Panc1 (cell line): Measurements from ENCODE around the gene ARHGDIA. TPM values are rescaled to one million over a fixed set of nuclear protein-coding genes. Genes with fewer than 3 reads are reported as not detected.

Source experiments
- ATAC-seq: fragments of 200-7000 bp; cut with Tn5 transposase; 2 replicates; pipeline ENCODE4 v1.9.1; 2020; ENCODE audit warnings: mild to moderate bottlenecking, moderate library complexity
- BruUV-seq: library from RNA; stranded (reverse); fragments of 400-500 nt; replicated peaks from 2 replicates; lab custom pipeline; 2021; lab: Mats Ljungman, UMichigan
- CTCF ChIA-PET: fragments of 300-600 bp; sonication (Branson Sonifier 250); formaldehyde crosslinking; loops from one replicate; lab custom pipeline; 2022; ENCODE audit warnings: antibody characterized with exemption; lab: Charles Lee
- POLR2A ChIA-PET: fragments of 300-600 bp; sonication (Branson Sonifier 250); formaldehyde crosslinking; loops from one replicate; lab custom pipeline; 2022; ENCODE audit warnings: antibody characterized with exemption; lab: Charles Lee
- DNase-seq: peaks from one replicate; pipeline ENCODE4 v3.0.0-alpha.2; 2010; ENCODE audit warnings: low read depth, low spot score
- H3K27ac ChIP-seq: 2 replicates; pipeline ENCODE4 v1.5.1; 2011; ENCODE audit warnings: mild to moderate bottlenecking, low read length, inconsistent platforms
- H3K27me3 ChIP-seq: fragments of 200-500 bp; sonication (Bioruptor generic); 2 replicates; pipeline ENCODE4 v1.6.0; 2014; ENCODE audit warnings: low read length, inconsistent platforms; ENCODE audit not compliant: control insufficient read depth, insufficient read depth
- H3K36me3 ChIP-seq: fragments of 200-500 bp; sonication (Bioruptor generic); 2 replicates; pipeline ENCODE4 v1.5.1; 2014; ENCODE audit warnings: inconsistent platforms, mild to moderate bottlenecking, low read length, moderate library complexity; ENCODE audit not compliant: control insufficient read depth, insufficient read depth
- H3K4me1 ChIP-seq: 2 replicates; pipeline ENCODE4 v1.5.1; 2011; ENCODE audit warnings: inconsistent platforms, mild to moderate bottlenecking, low read length, moderate library complexity; ENCODE audit not compliant: control insufficient read depth, insufficient read depth
- H3K4me3 ChIP-seq, 2 experiments: 2 replicates each; pipeline ENCODE4 v1.5.1; 2011 to 2012; ENCODE audit warnings: low read depth in 2 of 2, low read length in 2 of 2, mild to moderate bottlenecking in 2 of 2, inconsistent platforms in 1 of 2, moderate library complexity in 1 of 2
- H3K9me3 ChIP-seq: fragments of 200-500 bp; sonication (Bioruptor generic); 2 replicates; pipeline ENCODE4 v1.5.1; 2014; ENCODE audit warnings: low read depth, mild to moderate bottlenecking, inconsistent platforms, low read length, moderate library complexity; ENCODE audit not compliant: control insufficient read depth, insufficient read depth
- POLR2AphosphoS5 ChIP-seq: IDR thresholded peaks from 2 replicates; pipeline ENCODE4 v1.6.1; 2012; ENCODE audit warnings: mild to moderate bottlenecking, low read depth, low read length, moderate library complexity
- SIN3A ChIP-seq: IDR thresholded peaks from 2 replicates; pipeline ENCODE4 v1.6.1; 2012; ENCODE audit warnings: low read depth, mild to moderate bottlenecking, low read length, moderate library complexity, borderline replicate concordance; ENCODE audit not compliant: insufficient read depth
- TCF7L2 ChIP-seq: IDR thresholded peaks from 2 replicates; pipeline ENCODE4 v1.6.1; 2011; ENCODE audit warnings: mild to moderate bottlenecking, low read depth, low read length, inconsistent platforms
- in situ Hi-C: cut with HindIII; loops from 2 replicates; pipeline ENCODE4 v1.10.0; 2016; ENCODE audit warnings: low sequenced_read_pairs, low pct_unique_long_range_greater_than_20kb
- intact Hi-C: fragments of 100-400 bp; cut with micrococcal nuclease; formaldehyde crosslinking; loops from one replicate; pipeline ENCODE4 v1.10.0; 2022; ENCODE audit not compliant: unreplicated experiment
- total RNA-seq: library from RNA; stranded (reverse); gene quantifications from one replicate; pipeline ENCODE4 v1.2.1, GENCODE V29; 2021; ENCODE audit not compliant: unreplicated experiment
- TF ChIP-seq, protein P1 (sequence below), 2 experiments: IDR thresholded peaks; 2 replicates each; pipeline ENCODE4 v1.6.1; 2011 to 2012; ENCODE audit warnings: low read depth in 2 of 2, control low read depth in 1 of 2, low read length in 1 of 2, mild to moderate bottlenecking in 1 of 2, moderate library complexity in 1 of 2; ENCODE audit not compliant: insufficient read depth in 1 of 2
- TF ChIP-seq, protein P2 (sequence below): fragments of 450-650 bp; IDR thresholded peaks from 2 replicates; pipeline ENCODE4 v1.5.1; 2017; ENCODE audit warnings: mild to moderate bottlenecking

Gene ARHGDIA
- total RNA-seq, 1 experiment from 2014 or later = 420 TPM

DNA sequence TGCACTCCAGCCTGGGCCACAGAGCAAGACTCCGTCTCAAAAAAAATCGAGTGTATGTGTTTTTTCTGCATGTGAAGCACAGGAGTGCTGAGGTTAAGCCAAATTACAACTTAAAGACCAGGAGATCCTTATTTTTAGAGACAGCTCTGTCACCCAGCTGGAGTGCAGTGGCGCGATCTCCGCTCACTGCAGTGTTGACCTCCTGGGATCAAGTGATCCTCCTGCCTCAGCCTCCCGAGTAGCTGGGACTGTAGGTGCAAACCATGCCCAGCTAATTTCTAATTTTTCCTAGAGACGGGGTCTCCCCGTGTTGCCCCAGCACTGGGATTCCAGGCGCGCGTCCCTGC lies 28.8 kb downstream of the ARHGDIA start:
- TF ChIP-seq POLR2AphosphoS5 (no peak; the same call in 1 of the 2 replicates), TCF7L2 (no peak), SIN3A (no peak)
- TF ChIP-seq, protein P1, sequence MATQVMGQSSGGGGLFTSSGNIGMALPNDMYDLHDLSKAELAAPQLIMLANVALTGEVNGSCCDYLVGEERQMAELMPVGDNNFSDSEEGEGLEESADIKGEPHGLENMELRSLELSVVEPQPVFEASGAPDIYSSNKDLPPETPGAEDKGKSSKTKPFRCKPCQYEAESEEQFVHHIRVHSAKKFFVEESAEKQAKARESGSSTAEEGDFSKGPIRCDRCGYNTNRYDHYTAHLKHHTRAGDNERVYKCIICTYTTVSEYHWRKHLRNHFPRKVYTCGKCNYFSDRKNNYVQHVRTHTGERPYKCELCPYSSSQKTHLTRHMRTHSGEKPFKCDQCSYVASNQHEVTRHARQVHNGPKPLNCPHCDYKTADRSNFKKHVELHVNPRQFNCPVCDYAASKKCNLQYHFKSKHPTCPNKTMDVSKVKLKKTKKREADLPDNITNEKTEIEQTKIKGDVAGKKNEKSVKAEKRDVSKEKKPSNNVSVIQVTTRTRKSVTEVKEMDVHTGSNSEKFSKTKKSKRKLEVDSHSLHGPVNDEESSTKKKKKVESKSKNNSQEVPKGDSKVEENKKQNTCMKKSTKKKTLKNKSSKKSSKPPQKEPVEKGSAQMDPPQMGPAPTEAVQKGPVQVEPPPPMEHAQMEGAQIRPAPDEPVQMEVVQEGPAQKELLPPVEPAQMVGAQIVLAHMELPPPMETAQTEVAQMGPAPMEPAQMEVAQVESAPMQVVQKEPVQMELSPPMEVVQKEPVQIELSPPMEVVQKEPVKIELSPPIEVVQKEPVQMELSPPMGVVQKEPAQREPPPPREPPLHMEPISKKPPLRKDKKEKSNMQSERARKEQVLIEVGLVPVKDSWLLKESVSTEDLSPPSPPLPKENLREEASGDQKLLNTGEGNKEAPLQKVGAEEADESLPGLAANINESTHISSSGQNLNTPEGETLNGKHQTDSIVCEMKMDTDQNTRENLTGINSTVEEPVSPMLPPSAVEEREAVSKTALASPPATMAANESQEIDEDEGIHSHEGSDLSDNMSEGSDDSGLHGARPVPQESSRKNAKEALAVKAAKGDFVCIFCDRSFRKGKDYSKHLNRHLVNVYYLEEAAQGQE (IDR thresholded peaks at IDR 0.05; ENCODE audit: insufficient read depth in 1 of 2, low read depth in 2 of 2, low read length in 1 of 2) = no peak
- TF ChIP-seq, protein P2, sequence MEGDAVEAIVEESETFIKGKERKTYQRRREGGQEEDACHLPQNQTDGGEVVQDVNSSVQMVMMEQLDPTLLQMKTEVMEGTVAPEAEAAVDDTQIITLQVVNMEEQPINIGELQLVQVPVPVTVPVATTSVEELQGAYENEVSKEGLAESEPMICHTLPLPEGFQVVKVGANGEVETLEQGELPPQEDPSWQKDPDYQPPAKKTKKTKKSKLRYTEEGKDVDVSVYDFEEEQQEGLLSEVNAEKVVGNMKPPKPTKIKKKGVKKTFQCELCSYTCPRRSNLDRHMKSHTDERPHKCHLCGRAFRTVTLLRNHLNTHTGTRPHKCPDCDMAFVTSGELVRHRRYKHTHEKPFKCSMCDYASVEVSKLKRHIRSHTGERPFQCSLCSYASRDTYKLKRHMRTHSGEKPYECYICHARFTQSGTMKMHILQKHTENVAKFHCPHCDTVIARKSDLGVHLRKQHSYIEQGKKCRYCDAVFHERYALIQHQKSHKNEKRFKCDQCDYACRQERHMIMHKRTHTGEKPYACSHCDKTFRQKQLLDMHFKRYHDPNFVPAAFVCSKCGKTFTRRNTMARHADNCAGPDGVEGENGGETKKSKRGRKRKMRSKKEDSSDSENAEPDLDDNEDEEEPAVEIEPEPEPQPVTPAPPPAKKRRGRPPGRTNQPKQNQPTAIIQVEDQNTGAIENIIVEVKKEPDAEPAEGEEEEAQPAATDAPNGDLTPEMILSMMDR = no peak
- ChIA-PET CTCF (no interaction called here), POLR2A (interaction anchor here (0.6 kb wide), 1 partner anchor 533 kb away, joined by 5 read pairs; no protein-coding TSS in a partner anchor)
- DNase-seq = no peak
- intact Hi-C loops (no loop called here), in situ Hi-C loops (no loop called here)
- H3K36me3 ChIP-seq = peaks cover 5% of the 10 kb centered on the region
- no TSS peak for BruUV-seq
- no peak for ATAC-seq
- H3K4me1 ChIP-seq = 0 out of 2 replicates have a peak, but pooled peaks cover 4% of the 10 kb centered on the region
- no peak overlapping the region for H3K4me3 ChIP-seq
- no peaks in the 10 kb centered on the region for H3K27me3 ChIP-seq
- H3K9me3 ChIP-seq = no peaks in the 10 kb centered on the region
- no peak overlapping the region for H3K27ac ChIP-seq

DNA sequence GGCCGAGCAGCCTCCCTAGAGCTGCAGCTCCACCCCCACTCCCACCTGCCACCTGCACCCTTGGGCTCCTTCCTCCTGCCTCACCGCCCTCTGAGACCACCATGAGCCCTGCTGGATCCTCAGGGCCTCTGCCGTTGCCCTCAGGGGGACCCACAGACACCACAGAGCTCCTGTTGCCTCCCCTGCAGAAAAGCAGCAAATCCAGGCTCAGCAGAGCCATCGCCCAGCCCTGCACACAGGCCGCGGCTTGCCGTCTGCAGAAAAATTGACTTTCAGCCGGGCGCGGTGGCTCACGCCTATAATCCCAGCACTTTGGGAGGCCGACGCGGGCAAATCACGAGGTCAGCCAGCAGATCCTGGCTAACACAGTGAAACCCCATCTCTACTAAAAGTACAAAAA lies 29.3 kb downstream of the ARHGDIA start:
- no peak overlapping the region for H3K4me3 ChIP-seq
- ChIA-PET POLR2A (interaction anchor here (0.6 kb wide), 1 partner anchor 532 kb away, joined by 5 read pairs; no protein-coding TSS in a partner anchor), CTCF (no interaction called here)
- H3K27me3 ChIP-seq = no peaks in the 10 kb centered on the region
- intact Hi-C loops (no loop called here), in situ Hi-C loops (no loop called here)
- no peak for TF ChIP-seq SIN3A
- TF ChIP-seq, protein P1 (IDR thresholded peaks at IDR 0.05; ENCODE audit: insufficient read depth in 1 of 2, low read depth in 2 of 2, low read length in 1 of 2) = no peak
- TF ChIP-seq, protein P2 = no peak
- TF ChIP-seq POLR2AphosphoS5 = no peak; the same call in 1 of the 2 replicates
- no peak for TF ChIP-seq TCF7L2
- peaks cover 5% of the 10 kb centered on the region for H3K36me3 ChIP-seq
- H3K9me3 ChIP-seq = no peaks in the 10 kb centered on the region
- BruUV-seq = no TSS peak
- no peak for ATAC-seq
- no peak overlapping the region for H3K27ac ChIP-seq
- DNase-seq = no peak
- 0 out of 2 replicates have a peak, but pooled peaks cover 4% of the 10 kb centered on the region for H3K4me1 ChIP-seq
